SK-N-SH treated with all-trans-retinoic acid at 6 μM for 48 hours (cell line): ENCODE results near the gene OCIAD2.

Source experiments
- ATAC-seq: fragments of 200-7000 bp; cut with Tn5 transposase; 3 replicates; pipeline ENCODE4 v1.9.1; 2020; ENCODE audit warnings: mild to moderate bottlenecking, moderate library complexity
- ARNTL ChIP-seq: fragments of 450-650 bp; formaldehyde crosslinking; IDR thresholded peaks from 2 replicates; pipeline ENCODE4 v1.5.0; 2020; ENCODE audit warnings: low read depth, mild to moderate bottlenecking, moderate library complexity, borderline replicate concordance
- BACH2 ChIP-seq: fragments of 250-450 bp; sonication (Bioruptor Pico); IDR thresholded peaks from 2 replicates; pipeline ENCODE4 v1.9.0; 2021; ENCODE audit warnings: mild to moderate bottlenecking, borderline replicate concordance
- CREB5 ChIP-seq: fragments of 250-450 bp; sonication (Bioruptor Pico); IDR thresholded peaks from 2 replicates; pipeline ENCODE4 v1.5.1; 2020; ENCODE audit warnings: low read depth, mild to moderate bottlenecking, moderate library complexity
- CSDC2 ChIP-seq: fragments of 250-450 bp; sonication (Bioruptor Pico); IDR thresholded peaks from 2 replicates; pipeline ENCODE4 v1.5.0; 2020; ENCODE audit warnings: mild to moderate bottlenecking, moderate library complexity
- CSRNP3 ChIP-seq: fragments of 250-450 bp; sonication (Bioruptor Pico); IDR thresholded peaks from 2 replicates; pipeline ENCODE4 v1.5.1; 2021; ENCODE audit warnings: mild to moderate bottlenecking, moderate library complexity
- ESRRG ChIP-seq: fragments of 250-450 bp; sonication (Bioruptor Pico); IDR thresholded peaks from 2 replicates; pipeline ENCODE4 v1.6.1; 2021; ENCODE audit warnings: mild to moderate bottlenecking
- GLIS3 ChIP-seq: fragments of 250-450 bp; sonication (Bioruptor Pico); IDR thresholded peaks from 2 replicates; pipeline ENCODE4 v1.5.0; 2020; ENCODE audit warnings: mild to moderate bottlenecking, moderate library complexity
- OSR1 ChIP-seq: fragments of 250-450 bp; sonication (Bioruptor Pico); IDR thresholded peaks from 2 replicates; pipeline ENCODE4 v1.8.0; 2022; ENCODE audit warnings: moderate library complexity, mild to moderate bottlenecking, inconsistent platforms
- PATZ1 ChIP-seq: fragments of 250-450 bp; sonication (Bioruptor Pico); IDR thresholded peaks from 2 replicates; pipeline ENCODE4 v1.8.0; 2020; ENCODE audit warnings: mild to moderate bottlenecking, moderate library complexity, borderline replicate concordance
- POU6F1 ChIP-seq: fragments of 250-450 bp; sonication (Bioruptor Pico); IDR thresholded peaks from 2 replicates; pipeline ENCODE4 v1.8.0; 2021; ENCODE audit warnings: low read depth, mild to moderate bottlenecking, moderate library complexity, borderline replicate concordance
- PPARA ChIP-seq: fragments of 250-450 bp; sonication (Bioruptor Pico); IDR thresholded peaks from 2 replicates; pipeline ENCODE4 v1.5.0; 2020; ENCODE audit warnings: mild to moderate bottlenecking, borderline replicate concordance
- RARB ChIP-seq: fragments of 250-450 bp; sonication (Bioruptor Pico); IDR thresholded peaks from 2 replicates; pipeline ENCODE4 v1.8.0; 2021; ENCODE audit warnings: mild to moderate bottlenecking, moderate library complexity
- SNAI2 ChIP-seq: fragments of 250-450 bp; sonication (Bioruptor Pico); IDR thresholded peaks from 2 replicates; pipeline ENCODE4 v1.5.0; 2020; ENCODE audit warnings: mild to moderate bottlenecking, moderate library complexity
- TCF4 ChIP-seq: fragments of 250-450 bp; sonication (Bioruptor Pico); IDR thresholded peaks from 2 replicates; pipeline ENCODE4 v1.8.0; 2021; ENCODE audit warnings: mild to moderate bottlenecking, moderate library complexity, borderline replicate concordance
- TOX ChIP-seq: fragments of 250-450 bp; sonication (Bioruptor Pico); IDR thresholded peaks from 2 replicates; pipeline ENCODE4 v1.8.0; 2021; ENCODE audit warnings: mild to moderate bottlenecking, moderate library complexity, borderline replicate concordance
- TSHZ2 ChIP-seq: fragments of 250-450 bp; sonication (Bioruptor Pico); IDR thresholded peaks from 2 replicates; pipeline ENCODE4 v1.5.0; 2020; ENCODE audit warnings: mild to moderate bottlenecking, moderate library complexity
- ZC3H10 ChIP-seq: fragments of 250-450 bp; sonication (Bioruptor Pico); IDR thresholded peaks from 2 replicates; pipeline ENCODE4 v1.5.1; 2021; ENCODE audit warnings: mild to moderate bottlenecking, moderate library complexity
- ZFP3 ChIP-seq: fragments of 250-450 bp; sonication (Bioruptor Pico); IDR thresholded peaks from 2 replicates; pipeline ENCODE4 v1.5.0; 2020; ENCODE audit warnings: mild to moderate bottlenecking, moderate library complexity
- ZFP30 ChIP-seq: fragments of 450-650 bp; formaldehyde crosslinking; IDR thresholded peaks from 2 replicates; pipeline ENCODE4 v1.5.0; 2022; ENCODE audit warnings: mild to moderate bottlenecking, moderate library complexity
- ZNF565 ChIP-seq: fragments of 450-650 bp; formaldehyde crosslinking; conservative IDR thresholded peaks from 2 replicates; pipeline ENCODE4 v1.5.0; 2020; ENCODE audit warnings: low read depth, mild to moderate bottlenecking, moderate library complexity
- ZNF70 ChIP-seq: fragments of 450-650 bp; formaldehyde crosslinking; IDR thresholded peaks from 2 replicates; pipeline ENCODE4 v1.5.0; 2020; ENCODE audit warnings: mild to moderate bottlenecking, moderate library complexity
- ZNF8 ChIP-seq: fragments of 450-650 bp; formaldehyde crosslinking; IDR thresholded peaks from 2 replicates; pipeline ENCODE4 v1.5.0; 2020; ENCODE audit warnings: mild to moderate bottlenecking, moderate library complexity

The OCIAD2 gene

GRCh38 chr4:48854395-48854683, 52.2 kb downstream of the OCIAD2 start:
- TF ChIP-seq SNAI2 (CRISPR knock-in tag) (no peak), CSDC2 (CRISPR knock-in tag) (no peak), TSHZ2 (CRISPR knock-in tag) (no peak), TOX (CRISPR knock-in tag) (no peak), POU6F1 (CRISPR knock-in tag) (no peak), TCF4 (CRISPR knock-in tag) (no peak), ZFP3 (CRISPR knock-in tag) (no peak), ZC3H10 (CRISPR knock-in tag) (no peak), ZFP30 (no peak), GLIS3 (no peak), OSR1 (CRISPR knock-in tag) (no peak), ZNF8 (CRISPR knock-in tag) (no peak), ARNTL (CRISPR knock-in tag) (no peak), CREB5 (no peak), RARB (CRISPR knock-in tag) (no peak), CSRNP3 (CRISPR knock-in tag) (no peak), PPARA (CRISPR knock-in tag) (no peak), PATZ1 (CRISPR knock-in tag) (no peak), ESRRG (CRISPR knock-in tag) (no peak), ZNF70 (CRISPR knock-in tag) (no peak)
- no peak for ATAC-seq

- no peak for ATAC-seq
- TF ChIP-seq TSHZ2 (CRISPR knock-in tag) (no peak), CREB5 (no peak), PATZ1 (CRISPR knock-in tag) (no peak), CSRNP3 (CRISPR knock-in tag) (no peak), ZC3H10 (CRISPR knock-in tag) (no peak), ESRRG (CRISPR knock-in tag) (no peak), ZNF565 (no peak), ARNTL (CRISPR knock-in tag) (no peak), CSDC2 (CRISPR knock-in tag) (no peak), BACH2 (CRISPR knock-in tag) (no peak), ZNF8 (CRISPR knock-in tag) (no peak)
These were observed 52.8 kb downstream of the OCIAD2 start for GRCh38 chr4:48853604-48854394.
